GM23338 (cell line): ENCODE measurements around the gene AXIN1. TPM values are rescaled to one million over a fixed set of nuclear protein-coding genes. Genes with fewer than 3 reads are reported as not detected.

Source experiments
- ATAC-seq: fragments of 200-7000 bp; cut with Tn5 transposase; 3 replicates; pipeline ENCODE4 v1.9.1; 2020
- DNase-seq: peaks from one replicate; pipeline ENCODE4 v3.0.0-alpha.2; 2015; ENCODE audit warnings: low spot score
- H2AFZ ChIP-seq: fragments of 200-600 bp; sonication (generic); 2 replicates; pipeline ENCODE4 v1.8.0; 2016; ENCODE audit warnings: antibody characterized with exemption, mild to moderate bottlenecking, moderate library complexity
- H3F3A ChIP-seq: fragments of 200-600 bp; sonication (generic); replicated peaks from 2 replicates; pipeline ENCODE4 v1.8.0; 2017; ENCODE audit warnings: antibody characterized with exemption, mixed run types, low read depth
- H3K27ac ChIP-seq: fragments of 200-600 bp; sonication (generic); 2 replicates; pipeline ENCODE4 v1.6.1; 2016; ENCODE audit warnings: low read depth
- H3K27me3 ChIP-seq: fragments of 200-600 bp; sonication (generic); 2 replicates; pipeline ENCODE4 v1.8.0; 2016; ENCODE audit warnings: mild to moderate bottlenecking, mixed run types, moderate library complexity; ENCODE audit not compliant: insufficient read depth
- H3K36me3 ChIP-seq: fragments of 200-600 bp; sonication (generic); 2 replicates; pipeline ENCODE4 v1.8.0; 2016; ENCODE audit warnings: mild to moderate bottlenecking; ENCODE audit not compliant: insufficient read depth
- H3K4me1 ChIP-seq: fragments of 200-600 bp; sonication (generic); 2 replicates; pipeline ENCODE4 v1.8.0; 2016; ENCODE audit warnings: mild to moderate bottlenecking, moderate library complexity; ENCODE audit not compliant: insufficient read depth
- H3K4me2 ChIP-seq: fragments of 200-600 bp; sonication (generic); 2 replicates; pipeline ENCODE4 v1.7.1; 2017; ENCODE audit warnings: mixed run types
- H3K4me3 ChIP-seq: fragments of 200-600 bp; sonication (generic); 2 replicates; pipeline ENCODE4 v1.6.1; 2016; ENCODE audit warnings: mixed run types
- H3K79me2 ChIP-seq: fragments of 200-600 bp; sonication (generic); replicated peaks from 2 replicates; pipeline ENCODE4 v1.8.0; 2017; ENCODE audit warnings: mild to moderate bottlenecking; ENCODE audit not compliant: insufficient read depth
- H3K9me2 ChIP-seq: fragments of 200-600 bp; sonication (generic); 2 replicates; pipeline ENCODE4 v1.8.0; 2017; ENCODE audit not compliant: insufficient read depth
- H4K20me1 ChIP-seq: fragments of 200-600 bp; sonication (generic); replicated peaks from 2 replicates; pipeline ENCODE4 v1.8.0; 2017; ENCODE audit warnings: mild to moderate bottlenecking; ENCODE audit not compliant: insufficient read depth
- H3K27ac Mint-ChIP-seq: 2 replicates; pipeline ENCODE4 v1.8.0; 2020; ENCODE audit warnings: inconsistent platforms, mild to moderate bottlenecking, moderate library complexity, mixed read lengths
- H3K27me3 Mint-ChIP-seq: 3 replicates; pipeline ENCODE4 v1.8.0; 2022; ENCODE audit warnings: low read depth, mild to moderate bottlenecking, moderate library complexity, mixed read lengths, inconsistent platforms; ENCODE audit not compliant: insufficient read depth, poor library complexity
- H3K36me3 Mint-ChIP-seq: 3 replicates; pipeline ENCODE4 v1.8.0; 2021; ENCODE audit warnings: low read depth, mild to moderate bottlenecking, inconsistent platforms, moderate library complexity, mixed read lengths
- H3K4me1 Mint-ChIP-seq: 3 replicates; pipeline ENCODE4 v1.8.0; 2020; ENCODE audit warnings: mild to moderate bottlenecking, inconsistent platforms, mixed read lengths
- H3K4me3 Mint-ChIP-seq: 3 replicates; pipeline ENCODE4 v1.8.0; 2021; ENCODE audit warnings: moderate library complexity, mild to moderate bottlenecking, inconsistent platforms, mixed read lengths
- H3K9me3 Mint-ChIP-seq: 3 replicates; pipeline ENCODE4 v1.8.0; 2020; ENCODE audit warnings: moderate library complexity, mild to moderate bottlenecking, inconsistent platforms, mixed read lengths
- EZH2phosphoT487 ChIP-seq: fragments of 200-600 bp; sonication (generic); IDR thresholded peaks from one replicate; pipeline ENCODE4 v1.8.1; 2018; ENCODE audit warnings: antibody characterized with exemption; ENCODE audit not compliant: unreplicated experiment
- ZNF114 ChIP-seq: fragments of 250-450 bp; sonication (Bioruptor Pico); IDR thresholded peaks from 2 replicates; pipeline ENCODE4 v1.5.0; 2020; ENCODE audit warnings: mild to moderate bottlenecking, moderate library complexity
- polyA plus RNA-seq: library from polyadenylated mRNA; unstranded; fragments of >200 nt; fragmentation: Nextera tagmentation; extraction: Ambion mirVana; gene quantifications from 2 replicates; pipeline ENCODE4 v1.2.1, GENCODE V29; 2016
- total RNA-seq: library from RNA; depleted of rRNA; stranded (reverse); fragments of >200 nt; shearing (Covaris generic); gene quantifications from 2 replicates; pipeline ENCODE4 v1.2.3, GENCODE V29; 2014
- TF ChIP-seq, protein P1 (sequence below): IDR thresholded peaks from one replicate; pipeline ENCODE4 v1.6.1; 2018; ENCODE audit warnings: antibody characterized with exemption; ENCODE audit not compliant: unreplicated experiment
- TF ChIP-seq, protein P2 (sequence below), 2 experiments: fragments of 200-600 bp in 1 of 2; sonication (generic) in 1 of 2; conservative IDR thresholded peaks; 2 replicates each; pipeline versions ENCODE4 v1.5.1 to v1.6.1; 2016 to 2017; ENCODE audit warnings: antibody characterized with exemption in 2 of 2, low read depth in 2 of 2, mild to moderate bottlenecking in 2 of 2, moderate library complexity in 1 of 2
- TF ChIP-seq, protein P3 (sequence below): IDR thresholded peaks from 2 replicates; pipeline ENCODE4 v1.6.1; 2016; ENCODE audit warnings: antibody characterized with exemption
- TF ChIP-seq, protein P4 (sequence below): fragments of 250-450 bp; sonication (Bioruptor Pico); IDR thresholded peaks from 2 replicates; pipeline ENCODE4 v1.5.0; 2020; ENCODE audit warnings: mild to moderate bottlenecking, moderate library complexity

AXIN1 gene
- total and polyA plus RNA-seq, 2 experiments from 2014 or later = 14.3 to 54.5 TPM

DNA sequence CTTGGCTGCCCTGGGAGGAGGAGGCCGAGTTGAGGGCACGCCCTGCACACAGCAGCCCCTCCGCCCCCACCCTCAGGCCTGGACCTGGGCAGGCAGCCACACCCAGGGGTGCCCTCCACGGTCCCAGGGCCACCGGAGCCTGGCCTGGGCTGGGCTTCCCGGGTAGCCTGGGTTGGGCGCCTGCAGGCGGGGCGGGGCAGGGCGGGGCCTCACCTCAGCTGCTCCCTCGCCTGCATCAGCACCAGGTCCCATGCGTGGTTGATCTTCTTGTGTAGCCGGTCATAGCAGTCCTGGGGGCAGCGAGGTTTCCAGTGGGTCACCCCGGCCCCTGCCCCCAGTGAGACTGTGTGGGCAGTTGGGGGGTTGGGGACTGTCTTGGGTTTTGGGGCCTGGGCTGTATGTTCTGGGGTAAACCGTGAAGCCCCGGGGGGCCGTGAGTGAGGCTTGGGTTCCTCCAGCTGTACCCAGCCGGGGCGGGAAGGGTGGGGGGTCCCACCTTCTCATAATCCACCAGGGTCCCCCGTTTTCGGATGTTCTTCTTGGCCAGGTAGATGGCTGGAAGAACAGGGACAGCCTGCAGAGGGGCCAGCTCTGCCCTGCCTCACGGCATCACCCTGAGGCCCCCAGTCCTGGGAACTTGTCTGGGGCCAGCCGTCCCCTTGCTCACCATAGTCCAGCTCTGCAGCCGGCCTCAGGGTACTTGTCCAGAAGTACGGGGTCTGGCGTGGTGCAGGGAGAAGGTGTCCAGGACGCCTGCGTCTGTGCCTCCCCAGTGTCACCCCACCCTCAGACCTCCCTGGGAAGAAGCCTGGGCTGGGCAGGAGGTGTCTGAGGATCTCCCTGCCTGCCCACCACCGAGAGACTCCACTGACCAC, 78.7 kb downstream of the AXIN1 start (continued):
- TF ChIP-seq, protein P1, sequence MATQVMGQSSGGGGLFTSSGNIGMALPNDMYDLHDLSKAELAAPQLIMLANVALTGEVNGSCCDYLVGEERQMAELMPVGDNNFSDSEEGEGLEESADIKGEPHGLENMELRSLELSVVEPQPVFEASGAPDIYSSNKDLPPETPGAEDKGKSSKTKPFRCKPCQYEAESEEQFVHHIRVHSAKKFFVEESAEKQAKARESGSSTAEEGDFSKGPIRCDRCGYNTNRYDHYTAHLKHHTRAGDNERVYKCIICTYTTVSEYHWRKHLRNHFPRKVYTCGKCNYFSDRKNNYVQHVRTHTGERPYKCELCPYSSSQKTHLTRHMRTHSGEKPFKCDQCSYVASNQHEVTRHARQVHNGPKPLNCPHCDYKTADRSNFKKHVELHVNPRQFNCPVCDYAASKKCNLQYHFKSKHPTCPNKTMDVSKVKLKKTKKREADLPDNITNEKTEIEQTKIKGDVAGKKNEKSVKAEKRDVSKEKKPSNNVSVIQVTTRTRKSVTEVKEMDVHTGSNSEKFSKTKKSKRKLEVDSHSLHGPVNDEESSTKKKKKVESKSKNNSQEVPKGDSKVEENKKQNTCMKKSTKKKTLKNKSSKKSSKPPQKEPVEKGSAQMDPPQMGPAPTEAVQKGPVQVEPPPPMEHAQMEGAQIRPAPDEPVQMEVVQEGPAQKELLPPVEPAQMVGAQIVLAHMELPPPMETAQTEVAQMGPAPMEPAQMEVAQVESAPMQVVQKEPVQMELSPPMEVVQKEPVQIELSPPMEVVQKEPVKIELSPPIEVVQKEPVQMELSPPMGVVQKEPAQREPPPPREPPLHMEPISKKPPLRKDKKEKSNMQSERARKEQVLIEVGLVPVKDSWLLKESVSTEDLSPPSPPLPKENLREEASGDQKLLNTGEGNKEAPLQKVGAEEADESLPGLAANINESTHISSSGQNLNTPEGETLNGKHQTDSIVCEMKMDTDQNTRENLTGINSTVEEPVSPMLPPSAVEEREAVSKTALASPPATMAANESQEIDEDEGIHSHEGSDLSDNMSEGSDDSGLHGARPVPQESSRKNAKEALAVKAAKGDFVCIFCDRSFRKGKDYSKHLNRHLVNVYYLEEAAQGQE = no peak
- TF ChIP-seq, protein P2, sequence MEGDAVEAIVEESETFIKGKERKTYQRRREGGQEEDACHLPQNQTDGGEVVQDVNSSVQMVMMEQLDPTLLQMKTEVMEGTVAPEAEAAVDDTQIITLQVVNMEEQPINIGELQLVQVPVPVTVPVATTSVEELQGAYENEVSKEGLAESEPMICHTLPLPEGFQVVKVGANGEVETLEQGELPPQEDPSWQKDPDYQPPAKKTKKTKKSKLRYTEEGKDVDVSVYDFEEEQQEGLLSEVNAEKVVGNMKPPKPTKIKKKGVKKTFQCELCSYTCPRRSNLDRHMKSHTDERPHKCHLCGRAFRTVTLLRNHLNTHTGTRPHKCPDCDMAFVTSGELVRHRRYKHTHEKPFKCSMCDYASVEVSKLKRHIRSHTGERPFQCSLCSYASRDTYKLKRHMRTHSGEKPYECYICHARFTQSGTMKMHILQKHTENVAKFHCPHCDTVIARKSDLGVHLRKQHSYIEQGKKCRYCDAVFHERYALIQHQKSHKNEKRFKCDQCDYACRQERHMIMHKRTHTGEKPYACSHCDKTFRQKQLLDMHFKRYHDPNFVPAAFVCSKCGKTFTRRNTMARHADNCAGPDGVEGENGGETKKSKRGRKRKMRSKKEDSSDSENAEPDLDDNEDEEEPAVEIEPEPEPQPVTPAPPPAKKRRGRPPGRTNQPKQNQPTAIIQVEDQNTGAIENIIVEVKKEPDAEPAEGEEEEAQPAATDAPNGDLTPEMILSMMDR (conservative IDR thresholded peaks at IDR 0.05; ENCODE audit: low read depth in 2 of 2) = no peak

DNA sequence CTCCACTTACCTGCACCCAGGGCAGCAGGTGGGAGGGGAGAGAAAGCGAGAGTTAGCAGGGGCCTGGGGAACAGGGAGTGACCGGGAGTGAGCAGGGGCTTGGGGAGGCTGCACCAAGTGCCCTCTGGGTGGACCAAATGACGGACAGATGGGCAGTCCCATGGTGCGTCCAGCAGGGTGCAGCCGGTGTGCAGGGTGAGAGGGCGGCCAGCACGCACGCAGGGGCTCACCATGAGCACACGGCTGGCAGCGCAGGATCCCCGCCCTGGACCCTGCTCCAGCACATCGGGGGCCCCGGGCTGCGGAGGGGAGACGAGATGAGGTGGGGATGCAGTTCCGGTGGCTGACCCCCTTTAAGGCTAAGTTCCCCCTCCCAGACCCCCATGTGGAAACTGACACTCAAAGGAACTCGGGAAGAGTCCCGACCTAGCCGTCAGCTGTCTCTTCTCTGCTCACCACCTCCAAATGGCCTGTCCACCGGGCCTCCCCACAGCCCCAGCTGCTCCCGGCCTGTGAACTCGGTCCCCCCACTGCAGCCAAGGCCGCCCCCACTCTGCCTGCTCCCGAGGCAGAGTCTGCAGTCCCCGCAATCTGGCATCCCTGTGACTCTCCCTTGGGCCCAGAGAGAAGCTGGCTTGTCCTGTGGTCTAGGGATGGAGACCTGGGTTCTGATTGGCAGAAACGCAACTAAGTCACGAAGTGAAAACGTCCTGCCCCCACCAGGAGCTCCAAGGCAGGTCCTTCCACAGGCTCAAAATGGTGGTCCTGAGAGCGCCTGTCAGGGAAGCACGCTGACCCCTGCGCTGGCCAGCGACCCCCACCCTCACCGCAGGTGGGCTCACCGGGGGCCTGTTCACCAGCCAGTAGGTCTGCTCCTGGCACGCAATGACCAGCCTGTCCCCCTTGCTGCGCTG, 79.6 kb downstream of the AXIN1 start:
- Histone ChIP-seq H3K27ac (no peak overlapping the region), H3K27me3 (peaks cover 30% of the 10 kb centered on the region), H3F3A (no peaks in the 10 kb centered on the region; the same call in 1 of the 2 replicates), H4K20me1 (no peaks in the 10 kb centered on the region), H3K4me2 (no peak overlapping the region), H3K79me2 (no peaks in the 10 kb centered on the region), H3K4me3 (no peak overlapping the region), H3K9me2 (no peaks in the 10 kb centered on the region), H3K36me3 (no peaks in the 10 kb centered on the region), H2AFZ (no peak overlapping the region), H3K4me1 (no peaks in the 10 kb centered on the region)
- Mint-ChIP-seq H3K4me1 (no peaks in the 10 kb centered on the region), H3K4me3 (no peak overlapping the region), H3K36me3 (no peaks in the 10 kb centered on the region; the same call in 2 of the 3 replicates), H3K27me3 (peaks cover 36% of the 10 kb centered on the region), H3K27ac (no peak overlapping the region), H3K9me3 (no peaks in the 10 kb centered on the region; the same call in 2 of the 3 replicates)
- ATAC-seq (no peak), DNase-seq (no peak)
- TF ChIP-seq, protein P3, sequence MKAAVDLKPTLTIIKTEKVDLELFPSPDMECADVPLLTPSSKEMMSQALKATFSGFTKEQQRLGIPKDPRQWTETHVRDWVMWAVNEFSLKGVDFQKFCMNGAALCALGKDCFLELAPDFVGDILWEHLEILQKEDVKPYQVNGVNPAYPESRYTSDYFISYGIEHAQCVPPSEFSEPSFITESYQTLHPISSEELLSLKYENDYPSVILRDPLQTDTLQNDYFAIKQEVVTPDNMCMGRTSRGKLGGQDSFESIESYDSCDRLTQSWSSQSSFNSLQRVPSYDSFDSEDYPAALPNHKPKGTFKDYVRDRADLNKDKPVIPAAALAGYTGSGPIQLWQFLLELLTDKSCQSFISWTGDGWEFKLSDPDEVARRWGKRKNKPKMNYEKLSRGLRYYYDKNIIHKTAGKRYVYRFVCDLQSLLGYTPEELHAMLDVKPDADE = no peak
- no peak for TF ChIP-seq ZNF114 (CRISPR knock-in tag)
- TF ChIP-seq, protein P4, sequence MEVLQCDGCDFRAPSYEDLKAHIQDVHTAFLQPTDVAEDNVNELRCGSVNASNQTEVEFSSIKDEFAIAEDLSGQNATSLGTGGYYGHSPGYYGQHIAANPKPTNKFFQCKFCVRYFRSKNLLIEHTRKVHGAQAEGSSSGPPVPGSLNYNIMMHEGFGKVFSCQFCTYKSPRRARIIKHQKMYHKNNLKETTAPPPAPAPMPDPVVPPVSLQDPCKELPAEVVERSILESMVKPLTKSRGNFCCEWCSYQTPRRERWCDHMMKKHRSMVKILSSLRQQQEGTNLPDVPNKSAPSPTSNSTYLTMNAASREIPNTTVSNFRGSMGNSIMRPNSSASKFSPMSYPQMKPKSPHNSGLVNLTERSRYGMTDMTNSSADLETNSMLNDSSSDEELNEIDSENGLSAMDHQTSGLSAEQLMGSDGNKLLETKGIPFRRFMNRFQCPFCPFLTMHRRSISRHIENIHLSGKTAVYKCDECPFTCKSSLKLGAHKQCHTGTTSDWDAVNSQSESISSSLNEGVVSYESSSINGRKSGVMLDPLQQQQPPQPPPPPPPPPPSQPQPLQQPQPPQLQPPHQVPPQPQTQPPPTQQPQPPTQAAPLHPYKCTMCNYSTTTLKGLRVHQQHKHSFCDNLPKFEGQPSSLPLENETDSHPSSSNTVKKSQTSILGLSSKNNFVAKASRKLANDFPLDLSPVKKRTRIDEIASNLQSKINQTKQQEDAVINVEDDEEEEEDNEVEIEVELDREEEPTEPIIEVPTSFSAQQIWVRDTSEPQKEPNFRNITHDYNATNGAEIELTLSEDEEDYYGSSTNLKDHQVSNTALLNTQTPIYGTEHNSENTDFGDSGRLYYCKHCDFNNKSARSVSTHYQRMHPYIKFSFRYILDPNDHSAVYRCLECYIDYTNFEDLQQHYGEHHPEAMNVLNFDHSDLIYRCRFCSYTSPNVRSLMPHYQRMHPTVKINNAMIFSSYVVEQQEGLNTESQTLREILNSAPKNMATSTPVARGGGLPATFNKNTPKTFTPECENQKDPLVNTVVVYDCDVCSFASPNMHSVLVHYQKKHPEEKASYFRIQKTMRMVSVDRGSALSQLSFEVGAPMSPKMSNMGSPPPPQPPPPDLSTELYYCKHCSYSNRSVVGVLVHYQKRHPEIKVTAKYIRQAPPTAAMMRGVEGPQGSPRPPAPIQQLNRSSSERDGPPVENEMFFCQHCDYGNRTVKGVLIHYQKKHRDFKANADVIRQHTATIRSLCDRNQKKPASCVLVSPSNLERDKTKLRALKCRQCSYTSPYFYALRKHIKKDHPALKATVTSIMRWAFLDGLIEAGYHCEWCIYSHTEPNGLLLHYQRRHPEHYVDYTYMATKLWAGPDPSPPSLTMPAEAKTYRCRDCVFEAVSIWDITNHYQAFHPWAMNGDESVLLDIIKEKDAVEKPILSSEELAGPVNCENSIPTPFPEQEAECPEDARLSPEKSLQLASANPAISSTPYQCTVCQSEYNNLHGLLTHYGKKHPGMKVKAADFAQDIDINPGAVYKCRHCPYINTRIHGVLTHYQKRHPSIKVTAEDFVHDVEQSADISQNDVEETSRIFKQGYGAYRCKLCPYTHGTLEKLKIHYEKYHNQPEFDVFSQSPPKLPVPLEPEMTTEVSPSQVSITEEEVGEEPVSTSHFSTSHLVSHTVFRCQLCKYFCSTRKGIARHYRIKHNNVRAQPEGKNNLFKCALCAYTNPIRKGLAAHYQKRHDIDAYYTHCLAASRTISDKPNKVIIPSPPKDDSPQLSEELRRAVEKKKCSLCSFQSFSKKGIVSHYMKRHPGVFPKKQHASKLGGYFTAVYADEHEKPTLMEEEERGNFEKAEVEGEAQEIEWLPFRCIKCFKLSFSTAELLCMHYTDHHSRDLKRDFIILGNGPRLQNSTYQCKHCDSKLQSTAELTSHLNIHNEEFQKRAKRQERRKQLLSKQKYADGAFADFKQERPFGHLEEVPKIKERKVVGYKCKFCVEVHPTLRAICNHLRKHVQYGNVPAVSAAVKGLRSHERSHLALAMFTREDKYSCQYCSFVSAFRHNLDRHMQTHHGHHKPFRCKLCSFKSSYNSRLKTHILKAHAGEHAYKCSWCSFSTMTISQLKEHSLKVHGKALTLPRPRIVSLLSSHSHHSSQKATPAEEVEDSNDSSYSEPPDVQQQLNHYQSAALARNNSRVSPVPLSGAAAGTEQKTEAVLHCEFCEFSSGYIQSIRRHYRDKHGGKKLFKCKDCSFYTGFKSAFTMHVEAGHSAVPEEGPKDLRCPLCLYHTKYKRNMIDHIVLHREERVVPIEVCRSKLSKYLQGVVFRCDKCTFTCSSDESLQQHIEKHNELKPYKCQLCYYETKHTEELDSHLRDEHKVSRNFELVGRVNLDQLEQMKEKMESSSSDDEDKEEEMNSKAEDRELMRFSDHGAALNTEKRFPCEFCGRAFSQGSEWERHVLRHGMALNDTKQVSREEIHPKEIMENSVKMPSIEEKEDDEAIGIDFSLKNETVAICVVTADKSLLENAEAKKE (CRISPR knock-in tag) = no peak
- no peak for TF ChIP-seq EZH2phosphoT487
